HG03159 (cell line): ENCODE results near the gene PAK6.

Experiments
- ATAC-seq: cut with Tn5 transposase; IDR thresholded peaks from one replicate; pipeline ENCODE4 v1.9.1; 2021; ENCODE audit warnings: mild to moderate bottlenecking, moderate library complexity; ENCODE audit not compliant: unreplicated experiment

The PAK6 gene

DNA sequence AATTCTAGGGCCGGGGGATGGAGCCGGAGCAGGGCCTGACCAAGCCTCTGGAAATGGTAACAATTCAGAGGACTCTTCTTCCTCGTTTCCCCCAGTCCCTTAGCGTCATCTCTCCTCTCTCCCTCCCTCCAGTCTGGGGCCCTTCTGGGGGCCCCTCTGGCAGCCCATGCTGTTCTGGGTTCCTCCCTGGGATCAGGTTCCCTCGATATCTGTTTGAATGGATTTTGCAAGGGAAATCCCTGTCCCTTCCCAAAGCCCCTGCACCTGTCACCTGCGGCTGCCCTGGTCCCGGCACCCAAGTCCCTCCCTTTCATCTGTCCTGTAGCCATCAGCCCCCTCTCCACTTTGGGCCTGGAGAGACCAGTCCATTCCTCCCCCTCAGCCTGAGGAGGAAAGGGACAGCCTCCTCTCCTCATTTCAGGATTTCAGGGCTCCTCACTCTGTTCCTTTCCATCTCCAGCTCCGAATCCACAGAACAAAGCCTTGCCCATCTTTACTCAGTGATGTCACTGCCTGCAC, 70.5 kb downstream of the PAK6 start:
- no peak for ATAC-seq

DNA sequence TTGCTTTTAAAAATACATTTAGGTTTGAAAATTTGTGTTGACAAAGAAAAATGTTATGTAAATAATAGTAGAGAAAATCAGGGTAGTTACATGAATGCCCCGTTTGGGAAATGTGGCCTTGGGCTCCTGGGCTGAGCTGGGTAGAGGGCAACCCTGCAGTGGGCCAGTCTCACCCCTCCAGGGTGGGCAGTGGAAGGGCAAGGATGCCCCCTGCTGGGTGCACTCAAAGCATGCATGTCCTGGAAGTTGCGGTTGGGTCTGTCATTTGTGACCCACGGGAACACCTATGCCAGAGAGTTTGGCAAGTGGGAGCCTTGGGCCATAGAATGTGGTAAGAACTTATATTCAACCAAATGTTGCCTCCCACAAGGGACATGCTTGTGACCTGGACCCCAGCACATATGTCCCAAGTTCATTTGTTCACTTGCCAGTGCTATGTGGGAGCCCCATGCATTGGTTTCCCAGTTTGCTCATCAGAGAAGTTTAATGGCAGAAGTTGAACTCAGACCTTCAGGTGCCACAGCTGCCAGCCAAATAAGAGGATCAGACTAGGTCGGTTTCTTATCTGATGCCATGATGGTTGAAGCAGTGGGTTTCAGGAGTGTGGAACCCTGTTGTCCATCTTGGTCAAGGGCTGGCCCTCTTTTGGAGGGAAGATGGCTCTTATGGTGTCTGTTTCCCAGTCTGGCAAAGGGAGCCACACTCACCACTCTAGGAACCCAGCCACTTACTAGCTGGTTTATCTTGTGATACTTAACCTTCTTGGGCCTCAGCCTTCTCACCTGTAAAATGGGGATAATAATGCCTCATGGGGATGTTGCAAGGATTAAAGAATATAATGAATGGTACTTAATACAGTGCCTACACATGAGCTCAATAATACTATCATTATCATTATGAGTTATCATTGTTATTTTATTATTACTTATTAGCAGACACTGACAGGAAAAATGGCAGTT, 71.4 kb downstream of the PAK6 start:
- ATAC-seq: no peak

GRCh38 chr15:40310993-40311392, 72.1 kb downstream of the PAK6 start:
- no peak for ATAC-seq

DNA sequence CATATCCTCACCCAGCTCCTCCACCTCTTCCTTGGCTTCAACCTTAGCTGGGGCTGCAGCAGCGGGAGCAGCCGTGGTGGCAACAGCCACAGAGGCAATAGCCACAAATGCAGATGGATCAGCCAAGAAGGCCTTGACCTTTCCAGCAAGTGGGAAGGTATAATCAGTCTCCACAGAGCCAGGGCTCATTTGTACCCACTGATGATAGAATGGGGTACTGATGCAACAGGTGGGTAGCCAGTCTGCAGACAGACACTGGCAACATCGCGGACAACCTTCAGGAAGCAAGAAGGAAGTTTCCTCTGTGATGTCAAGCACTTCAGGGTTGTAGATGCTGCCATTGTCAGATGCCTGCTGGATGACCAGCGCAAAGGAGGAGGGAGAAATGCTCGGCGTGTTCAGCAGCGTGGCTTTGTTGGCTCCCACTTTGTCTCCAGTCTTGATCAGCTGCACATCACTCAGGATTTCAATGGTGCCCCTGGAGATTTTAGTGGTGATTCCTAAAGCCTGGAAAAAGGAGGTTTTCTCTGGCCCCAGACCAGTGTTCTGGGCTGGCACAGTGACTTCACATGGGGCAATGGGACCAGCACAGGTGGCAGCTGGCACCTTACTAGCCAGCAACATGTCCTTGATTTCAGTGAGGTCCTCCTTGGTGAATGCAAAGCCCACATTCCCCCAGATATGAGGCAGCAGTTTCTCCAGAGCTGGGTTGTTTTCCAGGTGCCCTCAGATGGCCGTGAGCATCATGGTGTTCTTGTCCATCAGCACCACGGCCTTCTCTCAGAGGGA, 73.7 kb downstream of the PAK6 start:
- no peak for ATAC-seq

DNA sequence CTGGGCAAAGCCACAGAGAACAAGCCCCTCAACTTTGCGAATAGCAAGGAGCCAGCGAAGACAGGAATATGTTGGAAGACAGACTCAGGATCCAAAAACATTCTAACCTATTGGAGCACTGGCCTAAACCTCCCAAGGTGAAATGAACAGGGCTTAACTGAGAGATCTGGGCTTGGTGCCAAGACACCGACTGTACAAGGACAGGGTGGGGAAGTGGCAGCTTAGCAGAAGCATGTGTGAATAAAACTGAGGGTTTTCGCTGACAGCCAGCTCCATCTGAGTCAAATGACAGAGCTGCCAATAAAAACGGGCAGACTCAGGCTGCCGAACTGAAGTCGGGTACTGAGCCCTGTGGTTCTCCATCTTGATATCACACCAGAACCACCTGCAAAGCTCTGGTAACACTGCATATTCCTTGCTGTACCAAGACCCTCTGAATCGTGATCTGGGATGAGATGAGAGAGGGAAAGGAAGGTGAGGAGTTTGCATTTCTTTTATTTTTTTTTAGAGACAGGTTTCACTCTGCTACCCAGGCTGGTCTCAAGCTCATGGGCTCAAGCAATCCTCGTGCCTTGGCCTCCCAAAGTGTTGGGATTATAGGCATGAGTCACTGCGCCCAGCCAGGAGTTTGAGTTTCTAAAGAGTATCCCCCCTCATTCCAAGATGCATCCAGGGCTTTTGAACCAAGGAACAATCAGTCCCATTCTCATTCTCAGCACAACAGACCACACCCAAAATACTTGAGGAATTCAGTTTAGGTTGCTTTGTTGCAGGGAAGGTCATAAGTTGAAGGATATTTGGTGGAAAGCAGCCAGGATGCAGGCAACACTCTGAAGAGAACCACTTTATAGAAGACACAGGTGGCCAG, 74.9 kb downstream of the PAK6 start:
- ATAC-seq: no peak

- ATAC-seq: no peak
These were observed 75.9 kb downstream of the PAK6 start for GRCh38 chr15:40314723-40315276.

DNA sequence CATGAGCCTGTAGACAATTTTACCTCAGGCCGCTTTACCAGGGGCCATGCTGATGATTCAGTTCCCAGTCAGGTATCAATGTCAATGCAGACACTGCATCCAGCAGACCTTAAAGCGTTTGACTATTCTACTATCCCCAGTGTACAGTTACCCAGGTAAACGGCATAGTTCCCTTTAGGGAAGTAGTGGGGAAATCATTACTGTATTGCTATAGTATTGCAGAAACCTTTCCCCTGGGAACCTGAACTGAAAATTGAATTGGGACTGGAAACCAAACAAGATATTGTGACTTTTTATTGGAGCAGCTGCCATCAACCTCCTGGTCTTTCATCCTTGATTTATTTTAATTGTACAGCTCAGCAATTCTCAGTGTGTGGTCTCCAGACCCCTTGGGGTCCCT, 78.1 kb downstream of the PAK6 start:
- no peak for ATAC-seq

DNA sequence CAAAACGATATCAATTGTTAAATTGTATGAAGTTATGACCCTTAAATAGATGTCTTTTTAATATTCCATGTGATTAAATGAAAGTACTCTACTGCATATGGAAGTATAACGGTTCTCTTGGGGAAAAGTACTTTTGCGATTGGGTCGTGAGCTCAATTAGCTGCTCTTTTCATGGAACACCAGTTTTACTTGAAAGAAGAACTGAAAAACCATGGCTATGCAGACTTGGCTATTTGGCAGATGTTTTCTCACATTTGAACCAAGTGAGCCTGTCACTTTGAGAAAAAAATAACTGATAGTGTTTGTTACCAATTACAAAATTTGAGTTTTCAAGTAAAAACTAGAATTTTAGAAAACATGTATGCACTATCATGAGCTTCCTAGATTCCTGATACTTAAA, 78.7 kb downstream of the PAK6 start:
- no peak for ATAC-seq

DNA sequence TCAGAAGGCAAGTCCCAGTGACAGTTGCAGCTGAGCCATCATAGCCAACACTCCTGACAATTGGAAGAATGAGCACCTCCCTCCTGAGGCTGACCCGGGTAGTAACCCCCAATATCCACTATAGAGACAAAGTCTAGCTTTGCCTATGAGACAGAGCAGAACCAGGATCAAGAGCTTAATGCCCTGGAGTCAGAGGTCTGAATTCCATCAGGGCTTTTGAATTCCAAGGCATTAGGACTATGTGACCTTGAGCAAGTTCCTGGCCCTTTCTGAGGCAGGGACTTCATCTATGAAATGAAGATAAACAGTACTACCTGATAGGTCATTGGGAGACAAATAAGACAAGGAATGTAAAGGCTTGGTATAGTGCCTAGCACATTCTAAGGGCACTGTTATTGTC, 81.5 kb downstream of the PAK6 start:
- ATAC-seq: no peak

- ATAC-seq: no peak
These were observed 82.1 kb downstream of the PAK6 start for GRCh38 chr15:40320931-40321371.

GRCh38 chr15:40322531-40323238, 83.8 kb downstream of the PAK6 start:
- ATAC-seq: no peak

DNA sequence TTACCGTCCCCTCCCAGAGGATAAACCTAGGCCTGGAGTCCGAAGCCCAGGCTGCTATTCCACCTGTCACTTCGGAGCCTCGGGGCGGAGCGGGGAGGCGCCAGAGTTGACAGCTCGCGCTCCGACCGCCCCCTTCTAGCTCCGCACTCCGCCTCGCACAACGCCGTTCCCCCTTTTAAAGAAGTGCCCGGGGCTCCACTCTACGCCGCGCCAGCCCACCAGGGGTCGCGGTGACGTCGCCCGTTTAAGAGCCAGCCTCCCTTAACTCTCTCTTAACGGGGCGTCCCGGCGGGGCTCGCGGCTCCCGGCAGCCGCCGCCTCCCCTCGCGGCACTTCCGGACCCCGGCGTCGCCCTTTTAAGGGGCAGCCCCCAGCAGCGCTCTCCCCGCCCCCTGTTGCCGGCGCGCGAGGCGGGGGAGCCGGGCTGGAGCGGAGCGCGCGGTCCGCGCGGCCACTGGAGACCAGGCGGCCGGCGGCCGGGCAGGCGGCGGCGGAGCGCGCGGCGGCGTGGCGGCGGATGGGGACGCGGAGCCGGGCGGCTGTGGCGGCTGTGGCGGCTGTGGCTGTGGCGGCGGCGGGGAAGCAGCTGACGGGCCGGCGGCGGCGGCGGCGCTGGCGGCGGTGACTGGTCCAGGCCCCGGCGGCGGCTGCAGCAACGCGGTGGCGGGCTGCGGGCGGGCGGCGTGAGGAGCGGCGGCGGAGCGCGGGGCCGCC, 84.5 kb downstream of the PAK6 start, which contains the start of gene INAFM2:
Gene INAFM2, plus strand, starts transcription at position 454 of the 714 bp plus-strand sequence. CDS start 364 bp downstream, outside the sequence.
- peak; percentile 89 for ATAC-seq

- peak; percentile 4 for ATAC-seq
These were observed 85.4 kb downstream of the PAK6 start for GRCh38 chr15:40323953-40324937.

- no peak for ATAC-seq
These were observed 86.3 kb downstream of the PAK6 start for GRCh38 chr15:40325188-40325587.

- no peak for ATAC-seq
These were observed 86.8 kb downstream of the PAK6 start for GRCh38 chr15:40325700-40326099.
